Bronchial epithelial cell (primary cell): ENCODE data around the gene SLCO4A1. TPM values are rescaled to one million over a fixed set of nuclear protein-coding genes. Genes with fewer than 3 reads are reported as not detected.

Source experiments
- DNase-seq: peaks from one replicate; pipeline ENCODE4 v3.0.0-alpha.2; 2010; ENCODE audit warnings: low read depth
- FAIRE-seq: peaks from 2 replicates; lab custom pipeline; 2011; peaks lifted over from hg19 to GRCh38; lab: Jason Lieb, UNC
- H3K27me3 ChIP-seq: 2 replicates; pipeline ENCODE4 v1.5.1; 2011; ENCODE audit warnings: low read length; ENCODE audit not compliant: control insufficient read depth, insufficient read depth
- H3K36me3 ChIP-seq: 2 replicates; pipeline ENCODE4 v1.5.1; 2011; ENCODE audit warnings: low read length; ENCODE audit not compliant: control insufficient read depth, insufficient read depth
- H3K4me3 ChIP-seq: 2 replicates; pipeline ENCODE4 v1.5.1; 2011; ENCODE audit warnings: mild to moderate bottlenecking, low read depth, low read length, control low read depth
- CTCF ChIP-seq: IDR thresholded peaks from 2 replicates; pipeline ENCODE4 v1.5.1; 2011; ENCODE audit warnings: mild to moderate bottlenecking, moderate library complexity, low read length, control low read depth, inconsistent platforms; ENCODE audit not compliant: insufficient read depth, severe bottlenecking
- total RNA-seq: library from RNA; depleted of rRNA; stranded (reverse); fragments of >200 nt; gene quantifications from 2 replicates; pipeline ENCODE4 v1.2.1, GENCODE V29; 2014

SLCO4A1 gene
- total RNA-seq, 1 donor from 2014 or later = 1.6 TPM

- no peaks in the 10 kb centered on the region for H3K36me3 ChIP-seq
- FAIRE-seq (no peak), DNase-seq (no peak)
- no peak for TF ChIP-seq CTCF
- H3K4me3 ChIP-seq = no peak overlapping the region
- peaks cover 4% of the 10 kb centered on the region for H3K27me3 ChIP-seq
These were observed 37.5 kb upstream of the SLCO4A1 start for GRCh38 chr20:62604796-62605195.

- no peak overlapping the region for H3K4me3 ChIP-seq
- no peaks in the 10 kb centered on the region for H3K36me3 ChIP-seq
- DNase-seq (no peak), FAIRE-seq (no peak)
- TF ChIP-seq CTCF = no peak
- H3K27me3 ChIP-seq = peaks cover 4% of the 10 kb centered on the region
These were observed 36.9 kb upstream of the SLCO4A1 start for GRCh38 chr20:62605236-62605943.

DNA sequence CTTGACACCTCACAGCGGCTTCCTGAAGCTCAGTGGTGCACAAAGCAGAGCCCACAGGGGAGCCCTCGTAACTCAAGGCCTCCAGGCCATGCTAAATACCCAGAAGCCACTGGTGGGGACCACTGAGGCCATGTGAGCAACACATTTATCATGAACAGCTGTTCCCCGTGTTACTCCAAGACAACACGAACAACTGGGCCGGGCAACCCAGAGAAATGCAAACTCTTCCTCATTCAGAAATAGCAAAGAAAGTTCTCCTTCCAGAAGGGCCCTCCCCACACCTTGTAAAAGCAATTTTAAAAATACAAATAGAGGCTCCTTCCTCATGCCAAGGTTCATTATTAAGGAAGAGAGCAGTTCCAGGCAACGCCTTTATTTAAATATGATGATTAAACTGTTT lies 36.3 kb upstream of the SLCO4A1 start:
- TF ChIP-seq CTCF = no peak
- no peak for FAIRE-seq
- Histone ChIP-seq H3K36me3 (no peaks in the 10 kb centered on the region), H3K4me3 (no peak overlapping the region), H3K27me3 (peaks cover 4% of the 10 kb centered on the region)
- DNase-seq = no peak

- DNase-seq (no peak), FAIRE-seq (no peak)
- TF ChIP-seq CTCF = no peak
- H3K27me3 ChIP-seq = peaks cover 4% of the 10 kb centered on the region
- no peaks in the 10 kb centered on the region for H3K36me3 ChIP-seq
- no peak overlapping the region for H3K4me3 ChIP-seq
These were observed 35.6 kb upstream of the SLCO4A1 start for GRCh38 chr20:62606551-62607201.

- DNase-seq = no peak
These were observed 34.7 kb upstream of the SLCO4A1 start for GRCh38 chr20:62607366-62608217.

More at GRCh38 chr20:62607366-62608217, 34.7 kb upstream of the SLCO4A1 start:
- no peaks in the 10 kb centered on the region for H3K36me3 ChIP-seq
- no peak for TF ChIP-seq CTCF
- FAIRE-seq = no peak
- peaks cover 4% of the 10 kb centered on the region for H3K27me3 ChIP-seq
- no peak overlapping the region for H3K4me3 ChIP-seq
